Heart left ventricle (tissue), 13 donors: Measurements from ENCODE around the gene SPA17.

Source experiments
- CTCF ChIP-seq, 12 donors: fragments of 200-600 bp; sonication (generic) in 4 of 12; IDR thresholded peaks; one replicate each; pipeline versions ENCODE4 v1.5.0 to v1.8.0; 2018 to 2022; ENCODE audit warnings: antibody characterized with exemption in 12 of 12, mild to moderate bottlenecking in 5 of 12
- POLR2A ChIP-seq, 2 donors: fragments of 450-650 bp; IDR thresholded peaks; one replicate each; pipeline ENCODE4 v1.6.1; 2017; ENCODE audit warnings: antibody characterized with exemption in 2 of 2, mild to moderate bottlenecking in 2 of 2, moderate library complexity in 2 of 2
- donor health status: ischemic (EF 13 %, LVEDD 7.1; RV severe dilation, severe dysfunction).
- donor health status: DM: no; HTN: yes; CAD: no.
- donor health status: DM: no; HTN: no; CAD: no.
- donor health status: ischemic (EF 25% LVEDD 6.9; RV normal size, moderate dysfunction).
- donor health status: ischemic (EF 25% LVEDD 5.7; RV mildly dilated, moderate dysfunction).
- donor health status: ischemic (EF 35%, LVEDD 5.7; RV mildly dilated, moderate dysfunction).
- donor health status: nonischemic (EF 11% LVEDD 7.7; RV severe dilation, severe dysfunction).
- donor health status: DM: yes; HTN: yes; CAD: no.
- donor health status: PGD.
- donor health status: ischemic (EF 29% LVEDD 5.4; RV normal size, mild dysfunction).
- donor health status: nonischemic (EF 23%, LVEDD 6.1; RV moderate dilation, normal function).

GRCh38 chr11:124658501-124658900 is 15.2 kb upstream of the SPA17 start:
- TF ChIP-seq CTCF (IDR thresholded peaks at IDR 0.05): no peak
- TF ChIP-seq POLR2A (IDR thresholded peaks at IDR 0.05): no peak
